Amygdala (tissue), 56 donors: Measurements from ENCODE around the gene SLC22A5.
"Not testable (repeated sequence)": the region's sequence is repeated elsewhere in the genome, so short reads cannot be mapped to it uniquely, and the experiment has no call there.

Experiments used
- DNase-seq, 56 donors: peaks; one replicate each; lab custom pipeline; 2025; lab: John Stamatoyannopoulos, UW

Gene SLC22A5

GRCh38 chr5:132386644-132387286, 17.3 kb downstream of the SLC22A5 start:
- DNase-seq, result peak in 41 of 56 donors; percentile 19 to 79 (median 49)

GRCh38 chr5:132387640-132388117, 18.2 kb downstream of the SLC22A5 start:
- peak in 1 of 56 donors; percentile 7 for DNase-seq

- no peak for DNase-seq
Measured at GRCh38 chr5:132388244-132389050, 18.9 kb downstream of the SLC22A5 start.

GRCh38 chr5:132389051-132389331, 19.5 kb downstream of the SLC22A5 start:
- DNase-seq, result no peak

GRCh38 chr5:132389585-132390286, 20.2 kb downstream of the SLC22A5 start:
- DNase-seq, result no peak

- DNase-seq, result no peak
Measured at GRCh38 chr5:132391247-132391646, 21.7 kb downstream of the SLC22A5 start.

- no peak for DNase-seq
Measured at GRCh38 chr5:132391870-132392269, 22.4 kb downstream of the SLC22A5 start.

GRCh38 chr5:132392411-132392810, 22.9 kb downstream of the SLC22A5 start:
- DNase-seq, result no peak

- no peak for DNase-seq
Measured at GRCh38 chr5:132392978-132393825, 23.7 kb downstream of the SLC22A5 start.

GRCh38 chr5:132394667-132395259, 25.3 kb downstream of the SLC22A5 start:
- no peak for DNase-seq

- DNase-seq, result no peak
Measured at GRCh38 chr5:132396589-132397031, 27.1 kb downstream of the SLC22A5 start.

GRCh38 chr5:132397224-132397623, 27.7 kb downstream of the SLC22A5 start:
- DNase-seq, result no peak

GRCh38 chr5:132397936-132398675, 28.6 kb downstream of the SLC22A5 start:
- DNase-seq, result not testable (repeated sequence)

- not testable (repeated sequence) for DNase-seq
Measured at GRCh38 chr5:132404041-132404440, 34.5 kb downstream of the SLC22A5 start.

GRCh38 chr5:132405646-132406045, 36.1 kb downstream of the SLC22A5 start:
- no peak for DNase-seq

GRCh38 chr5:132406144-132406783, 36.8 kb downstream of the SLC22A5 start:
- peak in 10 of 56 donors; percentile 12 to 55 (median 24) for DNase-seq

- no peak for DNase-seq
Measured at GRCh38 chr5:132407970-132408369, 38.5 kb downstream of the SLC22A5 start.

GRCh38 chr5:132408456-132408855, 38.9 kb downstream of the SLC22A5 start:
- no peak for DNase-seq

GRCh38 chr5:132408965-132409364, 39.5 kb downstream of the SLC22A5 start:
- DNase-seq, result no peak
